ENCODE measurements around the gene SALL1. TPM values are rescaled to one million over a fixed set of nuclear protein-coding genes. Genes with fewer than 3 reads are reported as not detected.
A peak's percentile ranks its signal among the peaks of the same experiment; 100 is the strongest.

SALL1 gene
- total and polyA plus RNA-seq, 2 of the 8 experiments (the other 6 are each of a cell fraction or from before 2014, with no cell fraction given), result 33.7 to 56.8 TPM

DNA sequence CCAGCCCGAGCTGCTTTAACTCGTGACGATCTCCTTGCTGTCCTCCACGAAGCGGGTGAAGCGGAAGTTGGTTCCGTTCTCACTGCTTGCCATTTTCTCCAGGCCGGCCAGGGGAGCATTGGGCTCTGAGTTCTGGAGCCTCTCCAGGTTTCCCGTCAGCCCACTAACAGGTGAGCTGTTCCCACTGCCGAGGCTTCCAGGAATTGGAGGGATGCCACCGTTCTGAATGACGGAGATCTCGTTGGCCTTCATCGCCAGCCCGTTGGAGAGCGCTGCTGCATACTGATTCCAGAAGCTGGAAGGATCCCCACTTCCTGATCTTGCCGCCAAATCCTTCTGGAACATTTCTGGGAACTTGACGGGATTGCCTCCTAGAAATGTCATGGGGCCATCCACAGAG is 14.0 kb downstream of the SALL1 start:
- Histone ChIP-seq H3K9ac (replicated peaks in 1 of 4; ENCODE audit: extremely low read depth in 1 of 4, low read depth in 3 of 4, low read length in 3 of 4) (no peak overlapping the region), H3K4ac (replicated peaks; ENCODE audit: insufficient read length, low read depth, low read length) (no peak overlapping the region), H3K23ac (ENCODE audit: insufficient read length) (no peak overlapping the region), H3K4me1 (replicated peaks in 1 of 4; ENCODE audit: control insufficient read depth in 3 of 4, insufficient read depth in 4 of 4, low read length in 3 of 4) (peaks cover 1 to 5% (median 2%) of the 10 kb centered on the region in 4 experiments; a peak in 3 of 7 replicates), H3K79me2 (ENCODE audit: control insufficient read depth in 1 of 2, insufficient read depth in 2 of 2, low read length in 2 of 2) (peaks cover 4 to 47% of the 10 kb centered on the region in 2 experiments; a peak in 3 of 4 replicates), H3K4me2 (ENCODE audit: insufficient read depth in 1 of 2, low read depth in 2 of 2, low read length in 2 of 2) (no peak overlapping the region), H2AFZ (ENCODE audit: low read length) (no peak overlapping the region), H3K27ac (ENCODE audit: low read depth, low read length) (no peak overlapping the region), H4K8ac (ENCODE audit: extremely low read depth, insufficient read depth, low read length) (no peak overlapping the region; the same call in 1 of the 2 replicates), H3K18ac (ENCODE audit: extremely low read depth, low read length) (no peak overlapping the region), H3K9me3 (ENCODE audit: insufficient read depth in 2 of 2, low read depth in 1 of 2, low read length in 1 of 2) (no peaks in the 10 kb centered on the region; a peak in 1 of 4 replicates), H2AK5ac (ENCODE audit: low read depth, low read length) (no peak overlapping the region), H3K36me3 (ENCODE audit: control insufficient read depth in 2 of 4, insufficient read depth in 4 of 4, low read length in 3 of 4) (peaks cover 27 to 69% (median 48%) of the 10 kb centered on the region in 4 experiments), H2BK15ac (ENCODE audit: low read length) (no peak overlapping the region), H2BK120ac (replicated peaks; ENCODE audit: low read depth, low read length) (no peak overlapping the region), H3K79me1 (ENCODE audit: low read depth, low read length) (peaks cover 17% of the 10 kb centered on the region; the same call in 1 of the 2 replicates), H4K91ac (replicated peaks; ENCODE audit: insufficient read length, low read length) (no peak overlapping the region), H3K4me3 (ENCODE audit: extremely low read depth in 1 of 4, insufficient read depth in 2 of 4, low read depth in 3 of 4, low read length in 4 of 4) (no peak overlapping the region), H3K56ac (replicated peaks; ENCODE audit: insufficient read length, low read depth, low read length) (no peak overlapping the region), H2BK20ac (ENCODE audit: low read length) (no peak overlapping the region), H3K14ac (ENCODE audit: insufficient read length) (no peak overlapping the region), H4K5ac (ENCODE audit: insufficient read length, low read depth, low read length) (no peak overlapping the region), H3K27me3 (replicated peaks in 1 of 4; ENCODE audit: control insufficient read depth in 3 of 4, extremely low read depth in 1 of 4, insufficient read depth in 3 of 4, low read length in 3 of 4) (no peaks in the 10 kb centered on the region), H2BK12ac (ENCODE audit: low read depth, low read length) (no peak overlapping the region), H3K23me2 (ENCODE audit: low read depth, low read length) (peaks cover 11% of the 10 kb centered on the region), H4K20me1 (replicated peaks in 1 of 2; ENCODE audit: control insufficient read depth in 1 of 2, insufficient read depth in 2 of 2, low read length in 2 of 2) (peaks cover 18 to 30% of the 10 kb centered on the region in 2 experiments), H2BK5ac (ENCODE audit: low read depth, low read length) (no peak overlapping the region)
- FAIRE-seq, result no peak
- POLR2A ChIA-PET (ENCODE audit: partially characterized antibody), result interaction anchor here (1.0 to 1.5 kb wide), 3 partner anchors 13 to 23 kb away, joined by 3 to 4 read pairs (median 3); no protein-coding TSS in a partner anchor
- CTCF ChIA-PET (ENCODE audit: partially characterized antibody), result interaction anchor here (0.6 to 1.5 kb wide), 5 partner anchors 10 to 844 kb away, joined by 3 to 4 read pairs (median 3); no protein-coding TSS in a partner anchor
- DNase-seq (ENCODE audit: low read depth in 1 of 2, low spot score in 2 of 2), result peak in 1 of 2 experiments; percentile 38
- TF ChIP-seq YY1 (IDR thresholded peaks at IDR 0.05; ENCODE audit: low read depth, low read length), result no peak
- TF ChIP-seq POLR2AphosphoS5 (IDR thresholded peaks at IDR 0.05; ENCODE audit: low read depth, low read length), result no peak
- TF ChIP-seq POLR2A (IDR thresholded peaks at IDR 0.05; ENCODE audit: control extremely low read depth in 1 of 2, low read depth in 2 of 2, low read length in 2 of 2), result no peak
- TF ChIP-seq ASH2L (IDR thresholded peaks at IDR 0.05; ENCODE audit: low read length), result no peak
- no peak for TF ChIP-seq TAF7 (optimal IDR thresholded peaks at IDR 0.05; ENCODE audit: borderline replicate concordance, low read depth, low read length)
- TF ChIP-seq EGR1 (IDR thresholded peaks at IDR 0.05; ENCODE audit: borderline replicate concordance, low read depth, low read length), result no peak
- no peak for TF ChIP-seq SP2 (IDR thresholded peaks at IDR 0.05; ENCODE audit: low read length)
- TF ChIP-seq SRF (IDR thresholded peaks at IDR 0.05; ENCODE audit: low read depth, low read length), result no peak
- TF ChIP-seq CHD1 (IDR thresholded peaks at IDR 0.05; ENCODE audit: low read depth, low read length), result no peak
- no peak for TF ChIP-seq SUZ12 (IDR thresholded peaks at IDR 0.05; ENCODE audit: low read length)
- no peak for TF ChIP-seq CEBPB (IDR thresholded peaks at IDR 0.05; ENCODE audit: low read depth, low read length)
- TF ChIP-seq RXRA (IDR thresholded peaks at IDR 0.05; ENCODE audit: insufficient read depth, low read depth, low read length), result no peak
- whole genome bisulfite sequencing, 2 experiments (ENCODE audit: extremely low coverage in 1 of 2, insufficient coverage in 1 of 2, insufficient read length in 1 of 2, insufficient replicate concordance in 2 of 2, low coverage in 1 of 2, low lambda C conversion rate in 2 of 2, missing lambda C conversion rate in 1 of 2), result 87% methylated on average over 17 of the region's 18 CpGs; no CpG with 5 or more reads in 1 of the 2 experiments

Measured in H1 (cell line).